ENCODE data around the gene CLIP4.

Gene CLIP4

GRCh38 chr2:29160184-29160583, 45.0 kb downstream of the CLIP4 start:
- no peaks in the 10 kb centered on the region for H3K27me3 ChIP-seq (ENCODE audit: insufficient read depth, poor library complexity, severe bottlenecking)
- ATAC-seq (ENCODE audit: low read depth) (no peak), DNase-seq (ENCODE audit: low spot score) (no peak)
- no peak overlapping the region for H3K4me3 ChIP-seq (ENCODE audit: severe bottlenecking)
- H3K36me3 ChIP-seq (ENCODE audit: low read depth) = peaks cover 78% of the 10 kb centered on the region
- H3K27ac ChIP-seq (ENCODE audit: poor library complexity, severe bottlenecking) = no peak overlapping the region
- H3K4me1 ChIP-seq (ENCODE audit: insufficient read depth, poor library complexity, severe bottlenecking) = peaks cover 3% of the 10 kb centered on the region
- no peaks in the 10 kb centered on the region for H3K9me3 ChIP-seq (ENCODE audit: severe bottlenecking)
- no peak for TF ChIP-seq CTCF (IDR thresholded peaks at IDR 0.05; ENCODE audit: poor library complexity, severe bottlenecking)

- no peak overlapping the region for H3K4me3 ChIP-seq (ENCODE audit: severe bottlenecking)
- no peak for ATAC-seq (ENCODE audit: low read depth)
- no peaks in the 10 kb centered on the region for H3K9me3 ChIP-seq (ENCODE audit: severe bottlenecking)
- no peak for TF ChIP-seq CTCF (IDR thresholded peaks at IDR 0.05; ENCODE audit: poor library complexity, severe bottlenecking)
- no peak overlapping the region for H3K27ac ChIP-seq (ENCODE audit: poor library complexity, severe bottlenecking)
- peaks cover 75% of the 10 kb centered on the region for H3K36me3 ChIP-seq (ENCODE audit: low read depth)
- peaks cover 11% of the 10 kb centered on the region for H3K4me1 ChIP-seq (ENCODE audit: insufficient read depth, poor library complexity, severe bottlenecking)
- no peak for DNase-seq (ENCODE audit: low spot score)
- no peaks in the 10 kb centered on the region for H3K27me3 ChIP-seq (ENCODE audit: insufficient read depth, poor library complexity, severe bottlenecking)
Observed at GRCh38 chr2:29162204-29162928, 47.2 kb downstream of the CLIP4 start.

GRCh38 chr2:29164091-29164846, 49.1 kb downstream of the CLIP4 start:
- H3K4me1 ChIP-seq (ENCODE audit: insufficient read depth, poor library complexity, severe bottlenecking) = peaks cover 11% of the 10 kb centered on the region
- peaks cover 69% of the 10 kb centered on the region for H3K36me3 ChIP-seq (ENCODE audit: low read depth)
- ATAC-seq (ENCODE audit: low read depth) (no peak), DNase-seq (ENCODE audit: low spot score) (no peak)
- H3K9me3 ChIP-seq (ENCODE audit: severe bottlenecking) = no peaks in the 10 kb centered on the region
- no peak overlapping the region for H3K4me3 ChIP-seq (ENCODE audit: severe bottlenecking)
- H3K27ac ChIP-seq (ENCODE audit: poor library complexity, severe bottlenecking) = no peak overlapping the region
- no peak for TF ChIP-seq CTCF (IDR thresholded peaks at IDR 0.05; ENCODE audit: poor library complexity, severe bottlenecking)
- no peaks in the 10 kb centered on the region for H3K27me3 ChIP-seq (ENCODE audit: insufficient read depth, poor library complexity, severe bottlenecking)

- Histone ChIP-seq H3K27me3 (ENCODE audit: insufficient read depth, poor library complexity, severe bottlenecking) (no peaks in the 10 kb centered on the region), H3K36me3 (ENCODE audit: low read depth) (peaks cover 62% of the 10 kb centered on the region), H3K27ac (ENCODE audit: poor library complexity, severe bottlenecking) (peak overlapping the region; percentile 31), H3K9me3 (ENCODE audit: severe bottlenecking) (no peaks in the 10 kb centered on the region), H3K4me1 (ENCODE audit: insufficient read depth, poor library complexity, severe bottlenecking) (peaks cover 11% of the 10 kb centered on the region), H3K4me3 (ENCODE audit: severe bottlenecking) (no peak overlapping the region)
- DNase-seq (ENCODE audit: low spot score) (no peak), ATAC-seq (ENCODE audit: low read depth) (peak; percentile 96)
- no peak for TF ChIP-seq CTCF (IDR thresholded peaks at IDR 0.05; ENCODE audit: poor library complexity, severe bottlenecking)
Observed at GRCh38 chr2:29165362-29166241, 50.4 kb downstream of the CLIP4 start.
